Tibial artery (tissue), 4 donors: Measurements from ENCODE around the gene EFR3B.
"Not testable (repeated sequence)": the region's sequence is repeated elsewhere in the genome, so short reads cannot be mapped to it uniquely, and the experiment has no call there.

Experiments
- DNase-seq, 2 donors: peaks; one replicate each; pipeline ENCODE4 v3.0.0-alpha.2; 2019
- H3K27ac ChIP-seq, 2 donors: fragments of 200-600 bp; sonication (generic) in 1 of 2; 1 replicate in 1 of 2; 2 replicates in 1 of 2; pipeline ENCODE4 v1.5.1; 2018 to 2019; ENCODE audit warnings: mild to moderate bottlenecking in 1 of 2
- H3K27me3 ChIP-seq, 2 donors: fragments of 200-600 bp; sonication (generic) in 1 of 2; one replicate each; pipeline versions ENCODE4 v1.5.1 to v1.6.0; 2016 to 2019
- H3K36me3 ChIP-seq, 3 donors: fragments of 200-600 bp; sonication (generic) in 2 of 3; one replicate each; pipeline ENCODE4 v1.5.1; 2016 to 2019; ENCODE audit warnings: mild to moderate bottlenecking in 2 of 3
- H3K4me1 ChIP-seq, 4 donors: fragments of 200-600 bp; sonication (generic) in 2 of 4; 1 replicate in 3 of 4; 2 replicates in 1 of 4; pipeline ENCODE4 v1.5.1; 2016 to 2019
- H3K4me3 ChIP-seq, 2 donors: fragments of 200-600 bp; sonication (generic) in 1 of 2; 1 replicate in 1 of 2; 2 replicates in 1 of 2; pipeline ENCODE4 v1.5.1; 2018 to 2019; ENCODE audit warnings: mild to moderate bottlenecking in 2 of 2
- H3K9me3 ChIP-seq, 3 donors: fragments of 200-600 bp; sonication (generic) in 1 of 3; one replicate each; pipeline ENCODE4 v1.5.1; 2016 to 2019
- CTCF ChIP-seq, 2 experiments: fragments of 200-600 bp in 1 of 2; fragments of 450-650 bp in 1 of 2; IDR thresholded peaks; one replicate each; pipeline ENCODE4 v1.5.1; 2017 to 2019; ENCODE audit warnings: antibody characterized with exemption in 2 of 2, mild to moderate bottlenecking in 1 of 2, moderate library complexity in 1 of 2
- intact Hi-C: fragments of 100-400 bp; cut with DNase I; formaldehyde crosslinking; loops from one replicate; pipeline ENCODE4 v1.15.0; 2023; ENCODE audit warnings: low total_unique reads

Gene EFR3B

DNA sequence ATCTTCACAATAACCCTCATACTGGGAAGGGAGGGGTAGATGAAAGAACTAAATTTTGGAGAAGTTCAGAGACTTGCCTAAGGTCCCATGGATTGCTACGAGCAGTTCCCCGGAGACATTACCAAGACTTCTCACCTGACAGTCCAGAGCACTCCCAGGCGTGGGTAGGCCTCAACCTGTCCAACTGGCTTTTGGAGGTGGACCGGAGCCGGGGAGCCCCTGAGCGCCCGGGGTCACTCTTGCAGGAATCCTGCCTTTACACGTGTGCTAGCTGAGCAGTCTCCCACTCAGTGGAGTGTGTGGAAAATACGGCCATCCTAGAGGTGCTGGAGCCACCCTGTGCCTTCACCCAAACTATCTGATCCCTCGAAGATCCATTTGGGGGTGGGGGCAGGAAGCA is 118.5 kb downstream of the EFR3B start:
- Histone ChIP-seq H3K27me3 (peaks cover 0 to 20% of the 10 kb centered on the region in 2 donors), H3K27ac (no peak overlapping the region), H3K9me3 (no peaks in the 10 kb centered on the region), H3K4me1 (peaks cover 0 to 7% (median 0%) of the 10 kb centered on the region in 4 donors), H3K4me3 (no peak overlapping the region), H3K36me3 (no peaks in the 10 kb centered on the region)
- no peak for DNase-seq
- intact Hi-C loops, result no loop called here
- no peak for TF ChIP-seq CTCF (IDR thresholded peaks at IDR 0.05)

- DNase-seq, result peak in 1 of 2 donors; percentile 76
- no peaks in the 10 kb centered on the region for H3K9me3 ChIP-seq
- peaks cover 0 to 29% of the 10 kb centered on the region in 2 donors for H3K27me3 ChIP-seq
- no peak for TF ChIP-seq CTCF (IDR thresholded peaks at IDR 0.05)
- H3K4me3 ChIP-seq, result peak overlapping the region; percentile 52 to 53
- intact Hi-C loops, result no loop called here
- H3K36me3 ChIP-seq, result no peaks in the 10 kb centered on the region
- peak overlapping the region in 1 of 2 donors; percentile 54 for H3K27ac ChIP-seq
- peaks cover 0 to 7% (median 0%) of the 10 kb centered on the region in 4 donors for H3K4me1 ChIP-seq
Observed at GRCh38 chr2:25161055-25161781, 119.3 kb downstream of the EFR3B start.

DNA sequence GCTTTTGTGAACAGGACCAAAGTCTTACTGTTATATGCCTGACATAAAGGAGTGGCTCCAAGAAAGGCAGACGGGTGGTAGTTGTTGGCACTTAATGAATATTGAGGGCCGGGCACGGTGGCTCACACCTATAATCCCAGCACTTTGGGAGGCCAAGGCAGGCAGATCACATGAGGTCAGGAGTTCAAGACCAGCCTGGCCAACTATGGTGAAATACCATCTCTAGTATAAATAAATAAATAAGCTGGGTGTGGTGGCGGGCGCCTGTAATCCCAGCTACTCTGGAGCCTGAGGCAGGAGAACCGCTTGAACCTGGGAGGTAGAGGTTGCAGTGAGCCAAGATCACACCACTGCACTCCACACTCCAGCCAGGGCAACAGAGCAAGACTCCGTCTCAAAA is 120.2 kb downstream of the EFR3B start:
- H3K27ac ChIP-seq, H3K4me1 ChIP-seq, H3K9me3 ChIP-seq, H3K4me3 ChIP-seq, DNase-seq, intact Hi-C loops, H3K36me3 ChIP-seq: not testable (repeated sequence)
- peaks cover 0 to 37% of the 10 kb centered on the region in 2 donors for H3K27me3 ChIP-seq

- no peak for DNase-seq
- Histone ChIP-seq H3K27me3 (peaks cover 0 to 62% of the 10 kb centered on the region in 2 donors), H3K4me3 (no peak overlapping the region), H3K9me3 (no peaks in the 10 kb centered on the region), H3K27ac (no peak overlapping the region), H3K4me1 (peaks cover 0 to 21% (median 12%) of the 10 kb centered on the region in 4 donors), H3K36me3 (no peaks in the 10 kb centered on the region)
- no peak for TF ChIP-seq CTCF (IDR thresholded peaks at IDR 0.05)
- intact Hi-C loops, result no loop called here
Observed at GRCh38 chr2:25164561-25164960, 122.7 kb downstream of the EFR3B start.

GRCh38 chr2:25165992-25166875 is 124.4 kb downstream of the EFR3B start:
- no peak overlapping the region for H3K4me3 ChIP-seq
- no peak for DNase-seq
- TF ChIP-seq CTCF (IDR thresholded peaks at IDR 0.05), result no peak
- H3K4me1 ChIP-seq, result peaks cover 0 to 16% (median 12%) of the 10 kb centered on the region in 4 donors
- no peaks in the 10 kb centered on the region for H3K36me3 ChIP-seq
- H3K27ac ChIP-seq, result no peak overlapping the region
- peaks cover 0 to 71% of the 10 kb centered on the region in 2 donors for H3K27me3 ChIP-seq
- intact Hi-C loops, result no loop called here
- no peaks in the 10 kb centered on the region for H3K9me3 ChIP-seq
